ENCODE measurements around the gene SLC25A47.
"Not testable (repeated sequence)": the region's sequence is repeated elsewhere in the genome, so short reads cannot be mapped to it uniquely, and the experiment has no call there.

SLC25A47 gene

DNA sequence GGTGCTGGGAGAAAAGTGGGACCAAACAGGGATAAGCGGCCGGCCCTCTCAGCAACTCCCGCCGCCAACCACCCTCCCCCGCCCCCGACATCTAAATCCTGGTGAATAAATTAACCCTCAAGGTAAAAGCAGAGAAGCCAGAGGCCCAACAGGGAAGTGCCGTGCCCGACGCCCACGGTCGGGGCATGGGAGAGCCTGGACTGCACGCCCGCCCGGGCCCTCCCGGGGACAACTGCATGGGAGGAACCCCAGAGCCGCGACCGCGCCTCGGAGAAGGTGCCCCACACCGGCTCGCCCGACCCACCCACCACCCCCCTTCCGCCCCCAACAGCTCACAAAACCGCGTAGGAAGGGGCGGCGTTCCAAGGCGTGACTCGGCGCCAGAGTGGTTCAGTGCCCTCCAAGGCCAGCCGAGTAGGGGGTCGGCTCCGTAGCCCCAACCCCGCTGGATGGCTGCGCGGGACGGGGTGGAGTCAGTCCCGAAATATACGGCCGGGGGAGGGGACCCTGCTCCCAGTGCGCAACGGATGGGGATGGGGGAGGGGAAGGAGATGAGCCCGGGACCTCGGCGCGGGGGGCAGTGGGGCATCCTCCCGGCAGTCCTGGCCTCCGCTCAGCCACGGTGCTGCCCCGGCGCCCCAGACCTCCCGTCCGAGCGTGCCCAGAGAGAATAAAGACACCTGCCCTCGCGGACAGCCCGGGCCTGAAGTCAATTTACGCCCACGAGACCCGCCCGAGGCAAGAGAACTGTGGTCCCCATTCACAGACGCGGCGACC lies 17.6 kb upstream of the SLC25A47 start:
- DNase-seq (ENCODE audit: low spot score) = peak; percentile 43

DNA sequence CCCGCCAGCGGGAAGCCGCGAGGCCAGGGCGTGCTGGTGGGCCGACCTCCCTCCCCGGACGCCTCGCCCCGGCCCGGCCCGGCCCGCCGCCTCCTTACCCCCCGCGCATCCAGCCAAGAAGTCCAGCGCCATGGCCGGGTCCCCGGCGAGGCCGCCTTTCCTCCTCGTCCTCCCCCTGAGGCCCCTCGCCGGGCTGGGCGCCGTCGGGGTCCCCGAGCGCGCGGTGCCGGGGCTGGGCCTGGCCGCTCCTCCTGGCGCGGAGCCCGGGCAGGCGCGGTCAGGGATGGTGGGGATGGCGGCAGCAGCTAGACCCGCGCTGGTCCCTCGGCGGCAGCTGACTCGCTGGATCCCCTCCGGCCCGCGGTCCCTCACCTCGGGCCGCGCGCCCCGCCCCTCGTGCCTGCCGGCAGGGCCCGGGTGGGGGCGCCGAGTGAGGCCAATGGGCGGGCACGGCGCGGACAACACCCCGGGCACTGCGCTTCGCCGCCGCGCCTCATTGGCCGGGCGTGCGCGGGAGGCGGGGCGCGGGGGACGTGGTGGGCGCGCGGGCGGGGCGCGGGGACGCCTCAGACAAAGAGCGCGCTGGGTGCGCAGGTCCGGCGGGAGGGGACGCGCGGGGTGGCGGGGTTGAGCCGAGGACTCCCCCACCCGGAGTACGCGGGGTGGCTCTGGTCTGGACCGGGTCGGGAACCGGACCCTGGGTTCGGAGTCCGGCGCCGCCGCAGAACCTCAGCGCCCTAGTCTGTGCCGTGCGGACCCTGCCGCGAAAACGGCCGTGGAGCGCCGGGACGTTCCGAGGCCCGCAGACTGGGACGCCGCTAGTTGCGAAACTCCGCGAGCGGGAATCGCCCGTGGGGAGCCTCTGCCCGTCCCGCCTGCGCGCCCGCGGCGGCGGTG lies 16.8 kb upstream of the SLC25A47 start, which contains the start of gene SLC25A29:
Gene SLC25A29 (minus strand): TSS at position 344 of the 897 bp plus-strand sequence. CDS start 212 bp downstream, at position 132.
- peak; percentile 74 for DNase-seq (ENCODE audit: low spot score)

DNA sequence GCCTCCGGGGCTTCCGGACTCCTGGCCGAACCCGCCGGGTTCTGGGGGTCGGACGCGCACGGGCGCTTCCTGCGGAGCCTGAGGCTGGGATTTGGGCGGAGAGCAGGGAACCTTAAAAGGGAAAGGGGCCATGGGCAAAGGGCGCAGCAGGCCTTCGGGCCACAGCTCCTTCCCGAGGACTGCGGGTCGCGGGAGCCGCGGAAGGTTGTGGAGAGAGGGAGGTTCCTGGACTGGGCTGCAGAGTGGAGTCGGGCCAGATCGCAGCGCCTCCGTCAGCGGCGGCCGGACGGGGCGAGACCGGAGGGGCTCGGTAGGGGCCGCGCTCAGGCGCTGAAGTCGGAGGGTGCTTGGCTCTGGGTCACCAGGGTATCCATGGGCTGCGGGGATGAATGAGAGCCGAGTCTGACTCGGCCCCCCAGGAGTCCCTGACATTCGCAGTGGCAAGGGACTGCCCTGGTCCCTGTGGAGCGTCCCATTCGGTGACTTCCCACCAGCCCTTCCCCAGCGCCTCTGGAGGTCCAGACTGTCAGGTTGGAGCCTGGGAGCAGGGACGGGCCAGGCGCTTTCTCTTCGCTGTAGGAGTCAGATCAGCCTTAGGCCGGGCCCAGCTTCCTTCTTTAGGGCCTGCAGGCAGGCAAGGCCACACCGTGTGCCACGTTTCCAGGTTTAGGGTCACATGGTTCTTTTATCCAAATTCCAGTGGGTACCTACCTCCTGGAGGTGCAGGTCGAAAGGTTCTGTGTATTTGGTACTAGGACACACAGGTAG lies 16.0 kb upstream of the SLC25A47 start:
- no peak for DNase-seq (ENCODE audit: low spot score)

DNA sequence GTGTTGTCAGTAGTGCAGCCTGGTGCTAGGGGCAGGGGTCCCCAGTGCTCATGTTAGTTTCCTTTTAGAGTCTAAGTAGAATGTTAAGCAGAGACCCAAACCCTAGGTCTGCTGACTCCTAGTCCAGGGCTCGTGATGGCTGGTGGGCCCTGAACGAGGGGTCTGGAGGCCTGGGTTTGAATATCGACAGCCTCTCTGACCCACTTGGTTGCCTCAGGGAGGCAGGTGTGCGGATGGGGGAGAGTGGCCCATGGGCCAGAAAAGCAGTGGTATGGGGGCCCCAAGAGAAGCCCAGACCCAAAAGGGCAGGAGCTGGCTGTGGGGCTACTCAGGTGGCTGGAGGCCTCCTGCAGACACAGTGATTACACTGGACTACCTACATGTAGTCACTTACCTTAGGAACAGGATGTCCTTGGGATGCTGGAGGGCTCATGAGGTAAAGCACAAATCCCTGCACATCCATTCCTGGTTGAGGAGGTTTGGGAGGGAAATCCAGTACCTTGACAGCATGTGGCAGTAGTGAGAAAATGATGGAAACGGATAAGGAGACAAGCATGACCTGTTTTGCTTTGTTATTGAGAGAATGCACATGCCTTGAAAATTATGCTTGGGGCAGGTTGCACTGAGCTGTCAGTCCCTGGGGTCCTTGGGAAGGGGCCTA lies 15.2 kb upstream of the SLC25A47 start:
- DNase-seq (ENCODE audit: low spot score) = no peak

DNA sequence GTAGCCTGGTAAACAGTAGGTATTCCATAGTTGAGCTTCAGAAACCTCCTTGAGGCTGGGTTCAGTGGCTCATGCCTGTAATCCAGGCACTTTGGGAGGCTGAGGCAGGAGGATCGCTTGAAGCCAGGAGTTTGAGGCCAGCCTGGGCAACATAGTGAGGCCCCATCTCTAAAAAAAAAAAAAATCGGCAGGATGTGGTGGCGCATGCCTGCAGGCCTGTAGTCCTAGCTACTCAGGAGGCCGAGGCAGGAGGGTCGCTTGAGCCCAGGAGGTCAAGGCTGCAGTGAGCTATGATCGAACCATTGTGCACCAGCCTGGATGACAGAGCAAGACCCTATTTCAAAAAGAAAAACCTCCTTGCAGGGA lies 14.7 kb upstream of the SLC25A47 start:
- not testable (repeated sequence) for DNase-seq (ENCODE audit: low spot score)

DNA sequence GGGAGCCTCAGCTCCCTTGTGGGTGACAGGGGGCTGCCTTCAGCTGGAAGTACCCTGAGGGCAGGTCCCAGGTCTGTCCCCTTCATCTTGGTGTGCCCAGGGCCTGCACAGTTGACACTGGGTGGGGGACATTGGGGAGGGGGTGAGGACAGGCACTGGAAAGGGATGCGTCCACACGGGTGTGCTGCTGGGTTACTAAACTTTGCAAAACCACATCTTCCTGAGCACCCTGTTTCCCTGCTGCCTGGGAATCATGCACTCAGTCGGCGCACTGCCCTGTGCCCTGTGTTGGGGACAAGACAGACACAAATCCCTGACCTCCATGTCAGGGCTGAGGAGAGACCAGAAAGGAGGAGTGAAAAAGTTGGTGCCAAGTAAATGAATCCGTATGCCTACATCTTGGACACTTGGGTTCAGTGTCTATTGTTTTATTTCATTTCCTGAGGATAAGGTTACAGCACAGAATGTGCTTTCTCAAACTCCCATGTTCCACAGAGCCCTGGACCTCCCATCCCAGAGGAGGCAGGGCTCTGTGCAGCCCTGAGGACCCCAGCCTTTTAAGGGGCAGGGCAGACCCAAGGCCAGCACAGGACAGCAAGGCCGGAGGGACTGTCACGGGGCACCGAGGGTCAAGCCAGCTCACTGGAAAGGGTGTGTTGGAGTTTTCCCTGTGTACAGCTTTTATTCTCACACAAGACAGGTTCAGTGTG lies 14.0 kb upstream of the SLC25A47 start:
- DNase-seq (ENCODE audit: low spot score) = no peak

DNA sequence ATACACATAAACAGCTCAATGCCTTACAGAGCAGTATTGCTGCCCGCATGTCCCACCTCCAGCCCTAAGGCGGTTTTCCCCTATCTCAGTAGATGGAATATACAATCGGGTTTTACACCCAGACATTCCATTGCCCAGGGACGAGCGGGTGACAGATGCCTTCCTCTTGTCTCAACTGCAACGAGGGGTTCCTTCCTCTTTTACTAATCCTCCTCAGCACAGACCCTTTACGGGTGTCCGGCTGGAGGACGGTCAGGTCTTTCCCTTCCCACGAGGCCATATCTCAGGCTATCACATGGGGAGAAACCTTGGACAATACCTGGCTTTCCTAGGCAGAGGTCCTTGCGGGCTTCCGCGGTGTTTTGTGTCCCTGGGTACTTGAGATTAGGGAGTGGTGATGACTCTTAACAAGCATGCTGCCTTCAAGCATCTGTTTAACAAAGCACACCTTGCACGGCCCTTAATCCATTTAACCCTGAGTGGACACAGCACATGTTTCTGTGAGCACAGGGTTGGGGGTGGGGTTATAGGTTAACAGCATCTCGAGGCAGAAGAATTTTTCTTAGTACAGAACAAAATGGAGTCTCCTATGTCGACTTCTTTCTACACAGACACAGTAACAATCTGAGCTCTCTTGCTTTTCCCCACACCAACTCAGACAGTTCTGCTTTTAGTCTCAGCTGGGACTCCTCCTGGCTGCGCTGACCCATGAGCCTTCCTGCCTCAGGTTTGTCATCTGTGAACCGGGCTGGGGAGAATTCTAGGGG lies 10.8 kb upstream of the SLC25A47 start:
- not testable (repeated sequence) for DNase-seq (ENCODE audit: low spot score)

DNA sequence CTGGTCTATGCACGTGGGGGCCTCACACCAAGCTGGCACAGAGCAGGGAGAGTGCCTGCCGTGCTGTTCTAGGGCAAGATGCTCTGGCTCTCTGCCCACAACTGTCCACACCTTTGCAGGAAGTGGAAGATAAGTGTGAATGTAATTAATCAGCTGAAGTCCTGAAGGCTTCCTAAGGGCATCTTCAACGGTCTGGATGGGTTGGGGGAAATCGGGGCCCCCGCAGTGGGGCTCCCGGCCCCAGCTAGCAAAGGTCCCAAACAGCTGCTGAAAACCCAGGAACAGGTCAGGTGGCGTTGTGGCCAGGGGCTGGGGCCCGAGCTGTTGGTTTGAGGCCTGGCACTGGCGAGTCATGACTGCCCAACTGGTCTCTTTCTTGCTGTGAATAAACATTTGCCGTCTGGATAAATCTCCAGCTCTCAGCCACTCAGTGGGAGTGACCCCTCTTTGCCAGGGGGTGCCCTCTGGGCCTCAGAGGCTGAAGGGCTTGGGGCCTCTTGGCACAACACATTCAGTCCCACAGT lies 10.2 kb upstream of the SLC25A47 start:
- DNase-seq (ENCODE audit: low spot score) = no peak

DNA sequence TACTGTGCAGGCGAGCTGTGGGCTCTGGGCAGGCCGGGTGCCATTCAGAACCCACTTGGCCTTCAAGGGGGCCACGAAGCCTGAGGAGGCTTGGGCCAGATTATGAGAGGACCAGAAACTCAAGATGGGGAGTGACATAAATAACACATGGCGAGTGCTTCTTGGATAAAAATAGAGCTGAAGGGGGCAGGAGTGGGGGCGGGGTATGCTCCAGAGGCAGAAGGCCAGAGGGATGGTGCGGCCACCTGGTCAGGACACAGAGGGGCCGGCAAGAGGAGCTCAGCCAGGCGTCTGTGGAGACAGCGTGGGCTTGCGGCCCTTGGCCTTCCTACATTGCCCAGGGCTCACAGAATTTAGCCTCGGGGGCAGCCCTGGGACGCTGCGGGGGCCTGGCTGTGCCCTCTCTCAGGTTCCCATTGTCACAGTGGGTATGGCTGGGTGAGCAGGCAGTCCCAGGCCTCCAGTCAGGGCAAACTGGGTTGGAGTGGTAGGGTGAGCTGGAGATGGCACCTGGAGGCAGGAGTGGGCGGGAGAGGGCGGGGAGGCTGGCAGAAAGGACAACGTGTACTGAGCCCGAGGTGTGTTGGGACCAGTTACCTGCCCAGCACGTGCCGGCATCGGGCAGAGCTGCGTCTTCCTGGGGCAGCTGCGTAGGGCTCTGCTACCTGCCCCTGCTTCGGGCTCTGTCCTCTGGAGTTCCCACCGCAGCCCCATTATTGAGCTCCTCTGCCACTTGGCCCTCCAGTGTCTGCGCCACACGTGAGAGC lies 9.5 kb upstream of the SLC25A47 start:
- DNase-seq (ENCODE audit: low spot score) = no peak

DNA sequence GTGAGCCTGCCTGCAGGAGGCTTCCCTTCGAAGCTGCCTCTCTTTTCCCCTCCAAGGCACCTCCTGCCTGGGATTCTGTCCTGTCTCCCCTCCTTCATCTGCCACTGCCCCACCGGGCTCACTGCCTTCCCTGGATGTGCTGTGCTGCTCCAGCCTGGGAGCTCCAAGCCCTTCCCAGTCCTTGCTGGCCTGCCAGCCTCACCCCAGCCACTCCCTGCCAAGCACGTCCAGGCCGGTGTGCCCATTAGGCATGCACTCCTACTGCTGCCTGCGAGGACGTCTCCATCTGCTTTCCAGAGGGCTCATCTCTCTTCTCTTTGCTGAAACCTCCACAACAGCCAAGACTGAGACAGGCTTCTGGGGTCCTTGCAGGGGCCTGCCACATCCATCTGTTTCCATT lies 8.4 kb upstream of the SLC25A47 start:
- no peak for DNase-seq (ENCODE audit: low spot score)

DNA sequence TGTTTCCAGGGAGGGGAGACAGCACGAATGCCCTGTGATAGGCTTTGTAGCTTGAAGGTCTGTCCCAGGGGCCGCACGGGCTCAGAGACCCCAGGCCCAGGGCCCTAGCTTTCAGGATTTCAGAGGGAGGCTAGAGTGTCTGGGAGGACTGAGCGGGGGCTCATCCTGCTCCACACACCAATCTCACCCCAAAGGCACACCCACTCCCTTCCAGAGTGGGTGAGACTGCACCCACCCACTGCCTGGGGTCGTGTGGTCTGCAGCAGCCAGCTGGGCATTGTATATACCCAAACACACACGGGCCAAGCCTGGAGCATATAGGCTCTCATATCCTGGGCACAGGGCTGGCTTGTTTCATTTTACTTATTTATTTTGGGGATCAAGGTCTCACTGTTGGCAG lies 5.8 kb upstream of the SLC25A47 start:
- DNase-seq (ENCODE audit: low spot score) = no peak

DNA sequence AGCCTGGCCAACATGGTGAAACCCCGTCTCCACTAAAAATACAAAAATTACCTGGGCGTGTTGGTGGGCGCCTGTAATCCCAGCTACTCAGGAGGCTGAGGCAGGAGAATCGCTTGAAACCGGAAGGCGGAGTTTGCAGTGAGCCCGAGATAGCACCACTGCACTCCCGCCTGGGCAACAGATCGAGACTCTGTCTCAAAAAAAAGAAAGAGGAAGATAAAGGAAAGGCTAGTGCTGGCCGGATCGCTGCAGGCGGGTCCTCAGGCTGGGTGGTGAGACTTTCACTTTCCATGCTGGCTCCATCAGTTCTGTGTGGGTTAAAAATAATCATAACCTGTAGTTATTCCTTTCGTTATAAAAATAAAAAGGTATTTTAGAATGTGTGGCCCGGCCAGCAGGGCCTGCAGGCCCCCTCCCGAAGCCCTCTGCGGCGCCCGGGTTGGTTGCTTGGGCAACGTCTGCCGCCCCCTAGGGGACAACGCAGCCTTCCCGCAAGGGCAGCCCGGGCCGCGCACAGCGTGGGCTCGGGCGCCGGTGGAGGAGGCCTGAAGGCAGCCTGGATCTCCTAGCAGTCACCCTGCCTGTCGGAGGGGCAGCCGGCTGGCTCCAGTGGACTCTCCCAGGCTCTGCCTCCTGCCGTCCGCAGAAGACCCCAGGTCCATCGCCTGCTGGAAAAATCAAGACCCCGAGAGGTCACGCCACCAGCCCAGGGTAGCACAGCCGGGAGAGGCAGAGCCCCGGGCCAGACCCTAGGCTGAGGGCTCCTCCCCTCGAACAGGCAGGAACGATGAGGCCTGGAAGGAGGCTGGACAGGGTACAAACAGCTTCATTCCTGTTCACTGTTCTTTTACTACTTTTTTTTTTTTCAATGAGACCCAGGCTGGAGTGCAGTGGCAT lies 5.0 kb upstream of the SLC25A47 start:
- peak; percentile 72 for DNase-seq (ENCODE audit: low spot score)

DNA sequence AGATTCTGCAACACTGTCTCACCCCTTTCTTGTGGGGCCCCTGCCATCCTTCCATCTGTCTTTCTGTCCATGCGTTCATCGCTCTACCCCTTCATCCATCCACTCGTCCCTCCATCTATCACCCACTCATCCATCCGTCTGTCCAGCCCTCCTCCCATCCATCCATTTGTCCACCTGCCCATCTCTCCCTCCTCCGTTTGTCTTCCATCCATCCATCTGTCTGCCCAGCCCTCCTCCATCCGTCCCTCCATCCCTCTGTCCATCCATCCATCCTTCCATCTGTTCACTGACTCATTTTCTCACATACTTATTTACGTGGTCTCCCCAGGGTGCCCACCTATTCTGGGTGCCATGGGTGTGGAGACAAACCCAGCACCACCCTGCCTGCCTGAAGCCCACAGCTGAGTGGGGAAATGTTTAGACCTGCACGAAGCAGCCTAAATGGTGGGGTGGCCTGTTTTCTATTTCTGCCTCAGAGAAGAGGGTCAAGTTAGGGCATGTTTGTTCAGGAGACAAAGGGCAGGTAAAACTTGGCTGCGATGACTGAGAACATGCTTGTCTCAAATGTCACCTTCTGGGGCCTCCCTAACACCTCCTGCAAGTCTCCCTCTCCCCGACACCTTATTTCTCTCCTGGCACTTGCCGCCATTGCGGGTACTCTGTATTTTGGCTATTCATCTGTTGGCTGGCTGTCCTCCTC lies 2.8 kb upstream of the SLC25A47 start:
- no peak for DNase-seq (ENCODE audit: low spot score)

DNA sequence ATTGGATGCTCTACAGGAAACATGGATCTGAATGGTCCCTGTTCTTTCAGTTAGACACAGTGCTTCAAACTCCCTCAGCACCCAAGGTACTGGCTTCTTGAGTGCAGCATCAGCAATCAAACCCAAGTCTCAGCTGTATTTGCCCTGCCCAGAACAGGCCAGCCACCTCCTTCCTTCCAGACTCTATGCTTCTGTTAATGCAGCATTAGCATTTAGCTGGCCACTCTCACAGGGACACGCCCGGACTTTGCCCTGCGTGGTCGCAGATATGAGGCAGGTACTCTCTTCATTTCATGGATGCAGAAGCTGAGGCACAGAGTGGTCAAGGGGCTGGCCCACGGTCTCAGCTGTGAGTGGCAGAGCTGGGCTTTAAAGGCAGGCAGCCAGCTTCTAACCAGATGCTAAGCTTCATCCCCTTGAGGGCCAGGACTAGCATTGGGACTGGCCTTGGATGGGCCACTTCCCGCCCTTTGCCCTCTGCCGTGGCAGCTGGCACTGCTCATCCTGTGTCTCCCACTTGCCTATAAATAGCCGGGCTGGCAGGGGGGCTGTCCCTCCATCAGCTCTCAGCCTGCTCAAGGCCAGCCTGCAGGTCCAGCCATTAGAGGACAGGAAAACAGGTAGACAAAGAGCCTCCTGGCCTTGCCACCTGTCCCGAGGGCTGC lies 1.5 kb upstream of the SLC25A47 start:
- no peak for DNase-seq (ENCODE audit: low spot score)

DNA sequence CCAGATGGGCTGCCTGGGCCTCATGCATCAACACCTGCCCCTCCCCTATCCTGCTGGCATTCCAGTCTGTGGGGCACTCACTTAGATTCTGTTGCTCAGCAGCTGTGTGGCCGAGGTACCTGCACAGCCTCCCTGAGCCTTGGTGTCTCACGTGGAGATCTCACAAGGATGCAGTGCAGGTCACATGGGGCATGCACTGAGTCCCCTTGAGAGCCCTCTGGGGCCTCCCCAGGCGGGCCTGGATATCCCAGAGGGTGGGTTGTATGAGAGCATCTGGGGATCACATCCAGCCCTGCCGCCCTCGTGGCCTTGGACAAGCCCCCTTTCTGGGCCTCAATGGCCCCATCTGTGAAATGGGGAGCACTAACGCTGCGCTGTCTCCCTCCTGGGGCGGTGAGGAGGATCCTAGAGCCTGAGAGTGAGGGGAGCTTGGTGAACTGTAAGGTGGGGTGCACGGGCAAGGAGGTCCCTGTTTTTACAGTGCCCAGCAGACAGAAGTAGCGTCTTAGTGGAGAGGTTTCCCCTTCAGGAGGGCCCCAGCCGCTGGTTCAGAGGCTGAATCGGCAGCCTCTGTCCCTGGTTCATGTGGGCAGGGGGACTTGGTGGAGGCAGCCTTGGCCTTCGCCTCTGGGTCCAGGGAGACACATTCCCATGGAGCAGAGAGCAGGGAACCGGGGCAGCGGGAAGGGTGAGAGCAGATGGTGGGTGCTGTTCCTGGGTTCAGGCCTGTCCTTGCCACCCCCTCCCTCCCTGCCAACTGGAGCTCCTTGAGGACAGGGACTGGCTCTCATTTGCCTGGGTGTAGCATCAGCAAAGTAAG lies 791 bp upstream of the SLC25A47 start:
- DNase-seq (ENCODE audit: low spot score) = no peak

DNA sequence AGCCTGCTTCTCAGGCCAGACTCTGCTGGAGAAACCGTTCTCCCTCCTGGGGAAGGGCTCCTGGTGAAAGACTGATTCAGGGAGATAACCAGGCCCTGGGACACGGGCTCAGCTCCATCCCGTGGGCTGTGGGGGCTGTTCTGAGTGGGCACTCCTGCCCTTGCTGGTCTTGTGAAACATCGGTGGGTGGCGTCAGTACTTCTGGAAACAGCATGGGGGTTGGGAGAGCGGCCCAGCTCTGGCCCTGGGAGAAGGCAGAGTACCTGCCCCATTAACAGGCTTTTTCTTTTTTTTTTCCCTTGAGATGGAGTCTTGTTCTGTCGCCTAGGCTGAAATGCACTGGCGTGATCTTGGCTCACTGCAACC lies 786 bp downstream of the SLC25A47 start:
- DNase-seq (ENCODE audit: low spot score) = no peak

Measured in CD4-positive, alpha-beta T cell treated with Interleukin-15 for 4 hours (primary cell).